ENCODE results near the gene INHBE. TPM values are rescaled to one million over a fixed set of nuclear protein-coding genes. Genes with fewer than 3 reads are reported as not detected.
A peak's percentile ranks its signal among the peaks of the same experiment; 100 is the strongest.

Gene INHBE
- total RNA-seq, 2 experiments from 2014 or later, result 0.35 TPM; not detected in 1

DNA sequence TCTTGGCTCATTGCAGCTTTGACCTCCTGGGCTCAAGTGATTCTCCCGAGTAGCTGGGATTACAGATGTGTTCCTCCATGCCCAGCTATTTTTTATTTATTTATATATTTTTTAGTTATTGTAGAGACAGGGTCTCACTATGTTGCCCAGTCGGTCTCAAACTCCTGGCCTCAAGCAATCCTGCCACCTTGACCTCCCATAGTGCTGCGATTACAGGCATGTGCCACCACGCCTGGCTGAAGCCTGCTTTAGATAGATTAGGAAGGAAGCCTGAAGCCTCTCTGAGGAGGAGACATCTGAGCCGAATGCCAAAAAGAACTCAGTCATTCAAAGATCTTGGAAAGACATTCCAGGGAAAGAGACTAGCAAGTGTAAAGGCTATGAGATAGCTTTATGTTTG is 10.4 kb upstream of the INHBE start:
- peaks cover 6% of the 10 kb centered on the region for H3K9me3 Mint-ChIP-seq (ENCODE audit: low read depth)
- peaks cover 6% of the 10 kb centered on the region for H3K36me3 Mint-ChIP-seq
- DNase-seq, result no peak
- H3K27me3 Mint-ChIP-seq, result peaks cover 7% of the 10 kb centered on the region
- peaks cover 2% of the 10 kb centered on the region for H3K4me1 Mint-ChIP-seq
- H3K4me3 Mint-ChIP-seq, result no peak overlapping the region
- no peak for ATAC-seq
- CTCF ChIA-PET, result interaction anchor here (0.8 to 2.5 kb wide), 7 partner anchors 8 to 143 kb away, joined by 3 to 12 read pairs (median 5); partner anchors contain the start of genes INHBC and INHBE
- H3K27ac Mint-ChIP-seq, result no peak overlapping the region

DNA sequence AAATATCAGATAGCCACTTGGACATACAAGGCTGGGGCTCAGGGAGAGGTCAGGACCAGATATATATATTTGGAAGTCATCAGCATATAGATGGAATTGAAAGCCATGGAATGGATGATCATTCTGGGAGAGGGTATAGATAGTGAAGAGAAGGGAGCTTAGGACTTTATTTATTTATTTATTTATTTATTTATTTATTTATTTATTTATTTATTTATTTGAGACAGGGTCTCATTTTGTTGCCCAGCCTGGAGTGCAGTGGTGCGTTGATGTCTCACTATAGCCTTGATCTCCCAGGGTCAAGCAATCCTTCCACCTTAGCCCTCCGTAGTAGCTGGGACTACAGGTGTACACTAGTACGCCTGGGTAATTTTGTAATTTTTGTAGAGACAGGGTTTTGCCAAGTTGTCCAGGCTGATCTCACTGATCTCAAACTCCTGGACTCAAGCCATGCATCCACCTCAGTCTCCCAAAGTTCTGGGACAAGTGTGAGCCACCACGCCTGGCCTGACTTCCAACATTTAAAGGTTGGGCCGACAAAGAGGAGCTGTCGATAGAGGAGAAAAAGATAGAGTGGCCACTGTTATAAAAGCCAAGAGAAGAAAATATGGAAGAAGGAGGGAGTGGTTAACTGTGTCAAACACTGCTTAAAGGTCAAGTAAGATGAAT is 8.7 kb upstream of the INHBE start:
- DNase-seq, result no peak
- Mint-ChIP-seq H3K4me3 (no peak overlapping the region), H3K4me1 (peaks cover 2% of the 10 kb centered on the region), H3K27me3 (no peaks in the 10 kb centered on the region), H3K27ac (no peak overlapping the region), H3K9me3 (ENCODE audit: low read depth) (peaks cover 3% of the 10 kb centered on the region), H3K36me3 (peaks cover 3% of the 10 kb centered on the region)
- no peak for ATAC-seq
- CTCF ChIA-PET, result interaction anchor here (0.8 to 2.6 kb wide), 3 partner anchors 9 to 182 kb away, joined by 3 to 14 read pairs (median 12); partner anchors contain the start of gene INHBE

GRCh38 chr12:57448669-57449068 is 6.4 kb upstream of the INHBE start:
- no peaks in the 10 kb centered on the region for H3K9me3 Mint-ChIP-seq (ENCODE audit: low read depth)
- no peaks in the 10 kb centered on the region for H3K27me3 Mint-ChIP-seq
- ATAC-seq (no peak), DNase-seq (no peak)
- no peaks in the 10 kb centered on the region for H3K36me3 Mint-ChIP-seq
- H3K27ac Mint-ChIP-seq, result no peak overlapping the region
- CTCF ChIA-PET, result interaction anchor here (1.1 to 1.9 kb wide), 3 partner anchors 10 to 141 kb away, joined by 3 to 9 read pairs (median 4); partner anchors contain the start of genes GLI1 and INHBC
- H3K4me1 Mint-ChIP-seq, result peaks cover 8% of the 10 kb centered on the region
- H3K4me3 Mint-ChIP-seq, result no peak overlapping the region

- ATAC-seq, result no peak
- CTCF ChIA-PET, result interaction anchor here (0.6 to 5.1 kb wide), 5 partner anchors 9 to 184 kb away, joined by 3 to 27 read pairs (median 3); partner anchors contain the start of gene GLI1
- Mint-ChIP-seq H3K4me3 (no peak overlapping the region), H3K36me3 (no peaks in the 10 kb centered on the region), H3K9me3 (ENCODE audit: low read depth) (no peaks in the 10 kb centered on the region), H3K4me1 (peaks cover 8% of the 10 kb centered on the region), H3K27ac (no peak overlapping the region), H3K27me3 (no peaks in the 10 kb centered on the region)
- DNase-seq, result no peak
These were observed 5.7 kb upstream of the INHBE start for GRCh38 chr12:57449375-57449774.

DNA sequence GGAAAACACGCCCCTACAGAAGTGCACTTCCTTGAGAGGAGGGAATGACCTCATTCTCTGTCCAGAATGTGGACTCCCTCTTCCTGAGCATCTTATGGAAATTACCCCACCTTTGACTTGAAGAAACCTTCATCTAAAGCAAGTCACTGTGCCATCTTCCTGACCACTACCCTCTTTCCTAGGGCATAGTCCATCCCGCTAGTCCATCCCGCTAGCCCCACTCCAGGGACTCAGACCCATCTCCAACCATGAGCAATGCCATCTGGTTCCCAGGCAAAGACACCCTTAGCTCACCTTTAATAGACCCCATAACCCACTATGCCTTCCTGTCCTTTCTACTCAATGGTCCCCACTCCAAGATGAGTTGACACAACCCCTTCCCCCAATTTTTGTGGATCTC is 5.0 kb upstream of the INHBE start:
- Mint-ChIP-seq H3K4me1 (peaks cover 10% of the 10 kb centered on the region), H3K27me3 (no peaks in the 10 kb centered on the region), H3K36me3 (no peaks in the 10 kb centered on the region), H3K4me3 (no peak overlapping the region), H3K27ac (no peak overlapping the region), H3K9me3 (ENCODE audit: low read depth) (no peaks in the 10 kb centered on the region)
- CTCF ChIA-PET, result interaction anchor here (0.9 to 15.0 kb wide), 7 partner anchors 9 to 324 kb away, joined by 3 to 144 read pairs (median 5); a partner anchor contains a TSS
- no peak for DNase-seq
- ATAC-seq, result no peak

DNA sequence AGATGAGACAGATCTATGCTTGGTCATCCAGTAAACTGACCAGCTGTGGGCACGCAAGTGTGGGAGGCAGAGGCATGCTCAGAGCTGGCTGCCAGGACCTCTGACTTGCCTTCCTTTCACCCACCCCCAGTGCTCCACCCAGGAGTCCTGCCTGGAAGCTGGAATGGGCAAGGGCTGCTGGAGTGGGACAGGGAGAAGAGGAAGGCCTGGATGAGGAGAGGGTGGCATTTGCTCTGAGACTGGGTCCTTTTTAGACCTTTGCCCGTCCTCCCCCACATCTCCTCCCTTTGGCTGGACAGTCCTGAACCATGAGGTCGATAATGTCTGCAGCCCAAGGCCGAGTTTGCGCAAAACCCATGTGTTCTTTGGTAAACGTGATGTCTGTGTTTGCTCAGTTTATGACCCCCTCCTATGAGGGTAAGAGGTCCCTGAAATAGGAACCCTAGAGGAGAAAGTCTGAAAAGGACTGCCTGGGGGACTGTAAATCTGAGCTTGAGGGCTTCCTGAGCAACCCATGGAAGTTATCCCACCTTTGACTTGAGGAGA is 3.8 kb upstream of the INHBE start:
- Mint-ChIP-seq H3K9me3 (ENCODE audit: low read depth) (no peaks in the 10 kb centered on the region), H3K27me3 (no peaks in the 10 kb centered on the region), H3K36me3 (no peaks in the 10 kb centered on the region), H3K27ac (no peak overlapping the region), H3K4me3 (no peak overlapping the region), H3K4me1 (peaks cover 17% of the 10 kb centered on the region)
- CTCF ChIA-PET, result interaction anchor here (0.9 to 15.0 kb wide), 11 partner anchors 11 to 237 kb away, joined by 3 to 144 read pairs (median 17); a partner anchor contains a TSS
- ATAC-seq (no peak), DNase-seq (no peak)

GRCh38 chr12:57452181-57452936 is 2.7 kb upstream of the INHBE start:
- ATAC-seq, result peak; percentile 20
- CTCF ChIA-PET, result interaction anchor here (0.6 to 15.0 kb wide), 37 partner anchors 8 to 373 kb away, joined by 3 to 144 read pairs (median 5); partner anchors contain the start of gene NEMP1
- peaks cover 17% of the 10 kb centered on the region for H3K4me1 Mint-ChIP-seq
- H3K36me3 Mint-ChIP-seq, result no peaks in the 10 kb centered on the region
- H3K4me3 Mint-ChIP-seq, result no peak overlapping the region
- no peaks in the 10 kb centered on the region for H3K27me3 Mint-ChIP-seq
- H3K9me3 Mint-ChIP-seq (ENCODE audit: low read depth), result no peaks in the 10 kb centered on the region
- H3K27ac Mint-ChIP-seq, result peak overlapping the region; percentile 58
- DNase-seq, result no peak

DNA sequence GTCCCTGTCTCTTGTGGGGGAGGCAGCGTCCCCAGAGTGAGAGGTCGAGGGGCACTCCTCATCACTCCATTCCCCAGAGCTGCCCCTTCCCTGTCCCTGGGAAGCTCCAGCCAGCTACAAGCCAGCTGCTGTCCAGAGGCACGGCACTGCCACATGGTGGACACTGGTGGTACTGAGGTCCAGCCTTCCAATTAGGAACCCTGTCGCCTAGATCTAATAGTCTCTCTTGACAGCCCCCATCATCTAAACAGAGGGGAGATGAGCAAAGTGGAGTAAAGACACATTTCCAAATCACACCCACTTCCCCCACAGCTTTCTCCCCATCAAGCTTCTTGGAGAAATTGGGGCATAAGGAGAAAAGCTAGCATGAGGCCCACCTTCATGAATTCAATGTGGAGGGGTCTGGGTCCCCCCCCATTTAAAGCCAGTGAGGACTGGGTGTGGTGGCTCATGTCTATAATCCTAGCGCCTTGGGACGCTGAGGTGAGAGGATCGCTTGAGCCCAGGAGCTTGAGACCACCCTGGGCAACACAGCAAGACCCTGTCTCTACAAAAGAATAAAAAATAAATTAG is 2.1 kb upstream of the INHBE start:
- Mint-ChIP-seq H3K9me3 (ENCODE audit: low read depth) (no peaks in the 10 kb centered on the region), H3K4me1 (peaks cover 17% of the 10 kb centered on the region), H3K36me3 (no peaks in the 10 kb centered on the region), H3K4me3 (no peak overlapping the region), H3K27me3 (no peaks in the 10 kb centered on the region), H3K27ac (no peak overlapping the region)
- ATAC-seq, result peak; percentile 69
- CTCF ChIA-PET, result interaction anchor here (0.6 to 15.0 kb wide), 36 partner anchors 9 to 374 kb away, joined by 3 to 144 read pairs (median 5); partner anchors contain the start of genes ARHGAP9, B4GALNT1 and NEMP1
- peak; percentile 75 for DNase-seq

DNA sequence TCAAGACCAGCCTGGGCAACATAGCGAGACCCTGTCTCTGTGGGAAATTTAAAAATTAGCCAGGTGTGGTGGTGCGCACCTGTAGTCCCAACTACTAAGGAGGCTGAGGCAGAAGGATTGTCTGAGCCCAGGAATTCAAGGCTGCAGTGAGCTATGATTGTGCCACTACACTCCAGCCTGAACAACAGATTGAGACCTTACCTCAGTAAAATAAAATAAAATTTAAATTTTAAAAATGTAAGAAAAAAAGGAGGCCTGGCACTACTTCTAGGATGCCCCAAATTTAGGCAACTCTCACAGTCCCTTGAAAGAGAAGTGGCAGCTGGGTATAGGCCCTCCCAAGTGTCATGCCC is 918 bp upstream of the INHBE start:
- Mint-ChIP-seq H3K36me3 (no peaks in the 10 kb centered on the region), H3K27ac (no peak overlapping the region), H3K4me3 (no peak overlapping the region), H3K4me1 (peaks cover 24% of the 10 kb centered on the region), H3K9me3 (ENCODE audit: low read depth) (no peaks in the 10 kb centered on the region), H3K27me3 (no peaks in the 10 kb centered on the region)
- CTCF ChIA-PET, result interaction anchor here (0.8 to 15.0 kb wide), 15 partner anchors 9 to 240 kb away, joined by 3 to 144 read pairs (median 12); partner anchors contain the start of gene ARHGAP9
- DNase-seq (no peak), ATAC-seq (no peak)

DNA sequence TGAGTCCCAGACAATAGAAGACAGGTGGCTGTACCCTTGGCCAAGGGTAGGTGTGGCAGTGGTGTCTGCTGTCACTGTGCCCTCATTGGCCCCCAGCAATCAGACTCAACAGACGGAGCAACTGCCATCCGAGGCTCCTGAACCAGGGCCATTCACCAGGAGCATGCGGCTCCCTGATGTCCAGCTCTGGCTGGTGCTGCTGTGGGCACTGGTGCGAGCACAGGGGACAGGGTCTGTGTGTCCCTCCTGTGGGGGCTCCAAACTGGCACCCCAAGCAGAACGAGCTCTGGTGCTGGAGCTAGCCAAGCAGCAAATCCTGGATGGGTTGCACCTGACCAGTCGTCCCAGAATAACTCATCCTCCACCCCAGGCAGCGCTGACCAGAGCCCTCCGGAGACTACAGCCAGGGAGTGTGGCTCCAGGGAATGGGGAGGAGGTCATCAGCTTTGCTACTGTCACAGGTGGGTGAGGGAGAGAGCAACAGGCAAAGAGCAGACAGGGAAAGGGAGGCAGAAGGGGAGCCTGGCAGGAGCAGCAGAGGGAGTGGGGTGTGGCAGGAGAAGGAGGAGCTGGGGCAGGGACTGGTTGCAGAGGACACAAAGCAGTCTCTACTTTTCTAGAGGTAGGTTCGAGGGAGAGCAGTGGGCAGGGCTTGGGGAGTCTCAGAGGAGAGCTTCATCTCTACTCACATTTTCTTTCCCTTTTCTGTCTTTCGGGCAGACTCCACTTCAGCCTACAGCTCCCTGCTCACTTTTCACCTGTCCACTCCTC is 452 bp downstream of the INHBE start:
- H3K9me3 Mint-ChIP-seq (ENCODE audit: low read depth), result no peaks in the 10 kb centered on the region
- peaks cover 29% of the 10 kb centered on the region for H3K4me1 Mint-ChIP-seq
- CTCF ChIA-PET, result interaction anchor here (0.7 to 15.0 kb wide), 39 partner anchors 8 to 241 kb away, joined by 3 to 144 read pairs (median 4); partner anchors contain the start of genes INHBC and OS9
- no peaks in the 10 kb centered on the region for H3K36me3 Mint-ChIP-seq
- H3K27me3 Mint-ChIP-seq, result peaks cover 5% of the 10 kb centered on the region
- H3K4me3 Mint-ChIP-seq, result peak overlapping the region; percentile 63
- DNase-seq (no peak), ATAC-seq (no peak)
- H3K27ac Mint-ChIP-seq, result peak overlapping the region; percentile 4

- Mint-ChIP-seq H3K27me3 (peaks cover 9% of the 10 kb centered on the region), H3K4me3 (peak overlapping the region; percentile 63), H3K4me1 (peaks cover 32% of the 10 kb centered on the region), H3K36me3 (no peaks in the 10 kb centered on the region), H3K9me3 (ENCODE audit: low read depth) (no peaks in the 10 kb centered on the region), H3K27ac (peak overlapping the region; percentile 4)
- CTCF ChIA-PET, result interaction anchor here (0.6 to 15.0 kb wide), 34 partner anchors 9 to 242 kb away, joined by 3 to 144 read pairs (median 4); partner anchors contain the start of genes INHBC and OS9
- DNase-seq (peak; percentile 73), ATAC-seq (peak; percentile 41)
These were observed 1.1 kb downstream of the INHBE start for GRCh38 chr12:57456145-57456700.
